GM23338 (cell line): Measurements from ENCODE around the gene AFF3. TPM values are rescaled to one million over a fixed set of nuclear protein-coding genes. Genes with fewer than 3 reads are reported as not detected.

Experiments used
- ATAC-seq: fragments of 200-7000 bp; cut with Tn5 transposase; 3 replicates; pipeline ENCODE4 v1.9.1; 2020
- DNase-seq: peaks from one replicate; pipeline ENCODE4 v3.0.0-alpha.2; 2015; ENCODE audit warnings: low spot score
- H2AFZ ChIP-seq: fragments of 200-600 bp; sonication (generic); 2 replicates; pipeline ENCODE4 v1.8.0; 2016; ENCODE audit warnings: antibody characterized with exemption, mild to moderate bottlenecking, moderate library complexity
- H3F3A ChIP-seq: fragments of 200-600 bp; sonication (generic); replicated peaks from 2 replicates; pipeline ENCODE4 v1.8.0; 2017; ENCODE audit warnings: antibody characterized with exemption, mixed run types, low read depth
- H3K27ac ChIP-seq: fragments of 200-600 bp; sonication (generic); 2 replicates; pipeline ENCODE4 v1.6.1; 2016; ENCODE audit warnings: low read depth
- H3K27me3 ChIP-seq: fragments of 200-600 bp; sonication (generic); 2 replicates; pipeline ENCODE4 v1.8.0; 2016; ENCODE audit warnings: mild to moderate bottlenecking, mixed run types, moderate library complexity; ENCODE audit not compliant: insufficient read depth
- H3K36me3 ChIP-seq: fragments of 200-600 bp; sonication (generic); 2 replicates; pipeline ENCODE4 v1.8.0; 2016; ENCODE audit warnings: mild to moderate bottlenecking; ENCODE audit not compliant: insufficient read depth
- H3K4me1 ChIP-seq: fragments of 200-600 bp; sonication (generic); 2 replicates; pipeline ENCODE4 v1.8.0; 2016; ENCODE audit warnings: mild to moderate bottlenecking, moderate library complexity; ENCODE audit not compliant: insufficient read depth
- H3K4me2 ChIP-seq: fragments of 200-600 bp; sonication (generic); 2 replicates; pipeline ENCODE4 v1.7.1; 2017; ENCODE audit warnings: mixed run types
- H3K4me3 ChIP-seq: fragments of 200-600 bp; sonication (generic); 2 replicates; pipeline ENCODE4 v1.6.1; 2016; ENCODE audit warnings: mixed run types
- H3K79me2 ChIP-seq: fragments of 200-600 bp; sonication (generic); replicated peaks from 2 replicates; pipeline ENCODE4 v1.8.0; 2017; ENCODE audit warnings: mild to moderate bottlenecking; ENCODE audit not compliant: insufficient read depth
- H3K9me2 ChIP-seq: fragments of 200-600 bp; sonication (generic); 2 replicates; pipeline ENCODE4 v1.8.0; 2017; ENCODE audit not compliant: insufficient read depth
- H4K20me1 ChIP-seq: fragments of 200-600 bp; sonication (generic); replicated peaks from 2 replicates; pipeline ENCODE4 v1.8.0; 2017; ENCODE audit warnings: mild to moderate bottlenecking; ENCODE audit not compliant: insufficient read depth
- H3K27ac Mint-ChIP-seq: 2 replicates; pipeline ENCODE4 v1.8.0; 2020; ENCODE audit warnings: inconsistent platforms, mild to moderate bottlenecking, moderate library complexity, mixed read lengths
- H3K27me3 Mint-ChIP-seq: 3 replicates; pipeline ENCODE4 v1.8.0; 2022; ENCODE audit warnings: low read depth, mild to moderate bottlenecking, moderate library complexity, mixed read lengths, inconsistent platforms; ENCODE audit not compliant: insufficient read depth, poor library complexity
- H3K36me3 Mint-ChIP-seq: 3 replicates; pipeline ENCODE4 v1.8.0; 2021; ENCODE audit warnings: low read depth, mild to moderate bottlenecking, inconsistent platforms, moderate library complexity, mixed read lengths
- H3K4me1 Mint-ChIP-seq: 3 replicates; pipeline ENCODE4 v1.8.0; 2020; ENCODE audit warnings: mild to moderate bottlenecking, inconsistent platforms, mixed read lengths
- H3K4me3 Mint-ChIP-seq: 3 replicates; pipeline ENCODE4 v1.8.0; 2021; ENCODE audit warnings: moderate library complexity, mild to moderate bottlenecking, inconsistent platforms, mixed read lengths
- H3K9me3 Mint-ChIP-seq: 3 replicates; pipeline ENCODE4 v1.8.0; 2020; ENCODE audit warnings: moderate library complexity, mild to moderate bottlenecking, inconsistent platforms, mixed read lengths
- CREB1 ChIP-seq: fragments of 250-450 bp; sonication (Bioruptor Pico); IDR thresholded peaks from 2 replicates; pipeline ENCODE4 v1.5.0; 2020; ENCODE audit warnings: low read depth, mild to moderate bottlenecking, moderate library complexity
- EZH2 ChIP-seq: fragments of 200-600 bp; sonication (generic); IDR thresholded peaks from one replicate; pipeline ENCODE4 v1.8.0; 2017; ENCODE audit warnings: antibody characterized with exemption, mild to moderate bottlenecking, low read depth; ENCODE audit not compliant: unreplicated experiment
- EZH2phosphoT487 ChIP-seq: fragments of 200-600 bp; sonication (generic); IDR thresholded peaks from one replicate; pipeline ENCODE4 v1.8.1; 2018; ENCODE audit warnings: antibody characterized with exemption; ENCODE audit not compliant: unreplicated experiment
- JUNB ChIP-seq: IDR thresholded peaks from one replicate; pipeline ENCODE4 v1.6.1; 2016; ENCODE audit warnings: antibody characterized with exemption; ENCODE audit not compliant: unreplicated experiment
- NANOG ChIP-seq: IDR thresholded peaks from 2 replicates; pipeline ENCODE4 v1.6.1; 2016; ENCODE audit warnings: antibody characterized with exemption, borderline replicate concordance
- POLR2AphosphoS5 ChIP-seq: IDR thresholded peaks from 2 replicates; pipeline ENCODE4 v1.6.1; 2016; ENCODE audit warnings: antibody characterized with exemption, low read depth
- STAT1 ChIP-seq: IDR thresholded peaks from one replicate; pipeline ENCODE4 v1.6.1; 2016; ENCODE audit warnings: antibody characterized with exemption; ENCODE audit not compliant: unreplicated experiment
- ZNF114 ChIP-seq: fragments of 250-450 bp; sonication (Bioruptor Pico); IDR thresholded peaks from 2 replicates; pipeline ENCODE4 v1.5.0; 2020; ENCODE audit warnings: mild to moderate bottlenecking, moderate library complexity
- ZNF331 ChIP-seq: fragments of 250-450 bp; sonication (Bioruptor Pico); IDR thresholded peaks from 2 replicates; pipeline ENCODE4 v1.5.0; 2020; ENCODE audit warnings: low read depth, mild to moderate bottlenecking, moderate library complexity
- polyA plus RNA-seq: library from polyadenylated mRNA; unstranded; fragments of >200 nt; fragmentation: Nextera tagmentation; extraction: Ambion mirVana; gene quantifications from 2 replicates; pipeline ENCODE4 v1.2.1, GENCODE V29; 2016
- total RNA-seq: library from RNA; depleted of rRNA; stranded (reverse); fragments of >200 nt; shearing (Covaris generic); gene quantifications from 2 replicates; pipeline ENCODE4 v1.2.3, GENCODE V29; 2014
- TF ChIP-seq, protein P1 (sequence below): IDR thresholded peaks from one replicate; pipeline ENCODE4 v1.6.1; 2018; ENCODE audit warnings: antibody characterized with exemption; ENCODE audit not compliant: unreplicated experiment
- TF ChIP-seq, protein P2 (sequence below): fragments of 250-450 bp; sonication (Bioruptor Pico); IDR thresholded peaks from 2 replicates; pipeline ENCODE4 v1.5.0; 2020; ENCODE audit warnings: mild to moderate bottlenecking, moderate library complexity
- TF ChIP-seq, protein P3 (sequence below), 2 experiments: fragments of 200-600 bp in 1 of 2; sonication (generic) in 1 of 2; conservative IDR thresholded peaks; 2 replicates each; pipeline versions ENCODE4 v1.5.1 to v1.6.1; 2016 to 2017; ENCODE audit warnings: antibody characterized with exemption in 2 of 2, low read depth in 2 of 2, mild to moderate bottlenecking in 2 of 2, moderate library complexity in 1 of 2
- TF ChIP-seq, protein P4 (sequence below): IDR thresholded peaks from 2 replicates; pipeline ENCODE4 v1.6.1; 2016; ENCODE audit warnings: antibody characterized with exemption

AFF3 gene
- total and polyA plus RNA-seq, 2 experiments from 2014 or later, result 0.73 to 1.4 TPM

DNA sequence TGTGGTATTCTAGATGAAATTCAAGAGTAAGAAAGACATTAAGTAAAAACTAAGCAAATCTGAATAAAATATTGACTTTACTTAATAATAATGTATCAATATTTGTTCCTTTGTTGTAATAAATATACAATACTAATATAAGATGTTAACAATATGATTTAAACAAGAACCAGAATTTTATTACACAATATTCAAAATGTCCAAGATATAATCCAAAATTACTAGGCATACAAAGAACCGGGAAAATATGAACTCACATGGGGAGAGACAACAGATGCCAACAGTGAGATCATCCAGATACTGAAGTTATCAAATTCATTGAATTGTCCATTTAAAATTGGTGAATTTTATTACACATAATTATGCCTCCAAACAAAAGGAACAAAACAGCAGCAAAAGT lies 286.3 kb downstream of the AFF3 start:
- H3K27me3 ChIP-seq, result no peaks in the 10 kb centered on the region
- no peaks in the 10 kb centered on the region for H3K36me3 ChIP-seq
- no peaks in the 10 kb centered on the region for H3K9me3 Mint-ChIP-seq
- TF ChIP-seq STAT1, result no peak
- no peak for TF ChIP-seq NANOG
- TF ChIP-seq EZH2, result no peak
- no peak for TF ChIP-seq ZNF114 (CRISPR knock-in tag)
- TF ChIP-seq POLR2AphosphoS5, result no peak
- TF ChIP-seq JUNB, result no peak
- TF ChIP-seq, protein P1, sequence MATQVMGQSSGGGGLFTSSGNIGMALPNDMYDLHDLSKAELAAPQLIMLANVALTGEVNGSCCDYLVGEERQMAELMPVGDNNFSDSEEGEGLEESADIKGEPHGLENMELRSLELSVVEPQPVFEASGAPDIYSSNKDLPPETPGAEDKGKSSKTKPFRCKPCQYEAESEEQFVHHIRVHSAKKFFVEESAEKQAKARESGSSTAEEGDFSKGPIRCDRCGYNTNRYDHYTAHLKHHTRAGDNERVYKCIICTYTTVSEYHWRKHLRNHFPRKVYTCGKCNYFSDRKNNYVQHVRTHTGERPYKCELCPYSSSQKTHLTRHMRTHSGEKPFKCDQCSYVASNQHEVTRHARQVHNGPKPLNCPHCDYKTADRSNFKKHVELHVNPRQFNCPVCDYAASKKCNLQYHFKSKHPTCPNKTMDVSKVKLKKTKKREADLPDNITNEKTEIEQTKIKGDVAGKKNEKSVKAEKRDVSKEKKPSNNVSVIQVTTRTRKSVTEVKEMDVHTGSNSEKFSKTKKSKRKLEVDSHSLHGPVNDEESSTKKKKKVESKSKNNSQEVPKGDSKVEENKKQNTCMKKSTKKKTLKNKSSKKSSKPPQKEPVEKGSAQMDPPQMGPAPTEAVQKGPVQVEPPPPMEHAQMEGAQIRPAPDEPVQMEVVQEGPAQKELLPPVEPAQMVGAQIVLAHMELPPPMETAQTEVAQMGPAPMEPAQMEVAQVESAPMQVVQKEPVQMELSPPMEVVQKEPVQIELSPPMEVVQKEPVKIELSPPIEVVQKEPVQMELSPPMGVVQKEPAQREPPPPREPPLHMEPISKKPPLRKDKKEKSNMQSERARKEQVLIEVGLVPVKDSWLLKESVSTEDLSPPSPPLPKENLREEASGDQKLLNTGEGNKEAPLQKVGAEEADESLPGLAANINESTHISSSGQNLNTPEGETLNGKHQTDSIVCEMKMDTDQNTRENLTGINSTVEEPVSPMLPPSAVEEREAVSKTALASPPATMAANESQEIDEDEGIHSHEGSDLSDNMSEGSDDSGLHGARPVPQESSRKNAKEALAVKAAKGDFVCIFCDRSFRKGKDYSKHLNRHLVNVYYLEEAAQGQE, result no peak
- no peak for TF ChIP-seq EZH2phosphoT487
- TF ChIP-seq CREB1 (CRISPR knock-in tag), result no peak
- TF ChIP-seq, protein P2, sequence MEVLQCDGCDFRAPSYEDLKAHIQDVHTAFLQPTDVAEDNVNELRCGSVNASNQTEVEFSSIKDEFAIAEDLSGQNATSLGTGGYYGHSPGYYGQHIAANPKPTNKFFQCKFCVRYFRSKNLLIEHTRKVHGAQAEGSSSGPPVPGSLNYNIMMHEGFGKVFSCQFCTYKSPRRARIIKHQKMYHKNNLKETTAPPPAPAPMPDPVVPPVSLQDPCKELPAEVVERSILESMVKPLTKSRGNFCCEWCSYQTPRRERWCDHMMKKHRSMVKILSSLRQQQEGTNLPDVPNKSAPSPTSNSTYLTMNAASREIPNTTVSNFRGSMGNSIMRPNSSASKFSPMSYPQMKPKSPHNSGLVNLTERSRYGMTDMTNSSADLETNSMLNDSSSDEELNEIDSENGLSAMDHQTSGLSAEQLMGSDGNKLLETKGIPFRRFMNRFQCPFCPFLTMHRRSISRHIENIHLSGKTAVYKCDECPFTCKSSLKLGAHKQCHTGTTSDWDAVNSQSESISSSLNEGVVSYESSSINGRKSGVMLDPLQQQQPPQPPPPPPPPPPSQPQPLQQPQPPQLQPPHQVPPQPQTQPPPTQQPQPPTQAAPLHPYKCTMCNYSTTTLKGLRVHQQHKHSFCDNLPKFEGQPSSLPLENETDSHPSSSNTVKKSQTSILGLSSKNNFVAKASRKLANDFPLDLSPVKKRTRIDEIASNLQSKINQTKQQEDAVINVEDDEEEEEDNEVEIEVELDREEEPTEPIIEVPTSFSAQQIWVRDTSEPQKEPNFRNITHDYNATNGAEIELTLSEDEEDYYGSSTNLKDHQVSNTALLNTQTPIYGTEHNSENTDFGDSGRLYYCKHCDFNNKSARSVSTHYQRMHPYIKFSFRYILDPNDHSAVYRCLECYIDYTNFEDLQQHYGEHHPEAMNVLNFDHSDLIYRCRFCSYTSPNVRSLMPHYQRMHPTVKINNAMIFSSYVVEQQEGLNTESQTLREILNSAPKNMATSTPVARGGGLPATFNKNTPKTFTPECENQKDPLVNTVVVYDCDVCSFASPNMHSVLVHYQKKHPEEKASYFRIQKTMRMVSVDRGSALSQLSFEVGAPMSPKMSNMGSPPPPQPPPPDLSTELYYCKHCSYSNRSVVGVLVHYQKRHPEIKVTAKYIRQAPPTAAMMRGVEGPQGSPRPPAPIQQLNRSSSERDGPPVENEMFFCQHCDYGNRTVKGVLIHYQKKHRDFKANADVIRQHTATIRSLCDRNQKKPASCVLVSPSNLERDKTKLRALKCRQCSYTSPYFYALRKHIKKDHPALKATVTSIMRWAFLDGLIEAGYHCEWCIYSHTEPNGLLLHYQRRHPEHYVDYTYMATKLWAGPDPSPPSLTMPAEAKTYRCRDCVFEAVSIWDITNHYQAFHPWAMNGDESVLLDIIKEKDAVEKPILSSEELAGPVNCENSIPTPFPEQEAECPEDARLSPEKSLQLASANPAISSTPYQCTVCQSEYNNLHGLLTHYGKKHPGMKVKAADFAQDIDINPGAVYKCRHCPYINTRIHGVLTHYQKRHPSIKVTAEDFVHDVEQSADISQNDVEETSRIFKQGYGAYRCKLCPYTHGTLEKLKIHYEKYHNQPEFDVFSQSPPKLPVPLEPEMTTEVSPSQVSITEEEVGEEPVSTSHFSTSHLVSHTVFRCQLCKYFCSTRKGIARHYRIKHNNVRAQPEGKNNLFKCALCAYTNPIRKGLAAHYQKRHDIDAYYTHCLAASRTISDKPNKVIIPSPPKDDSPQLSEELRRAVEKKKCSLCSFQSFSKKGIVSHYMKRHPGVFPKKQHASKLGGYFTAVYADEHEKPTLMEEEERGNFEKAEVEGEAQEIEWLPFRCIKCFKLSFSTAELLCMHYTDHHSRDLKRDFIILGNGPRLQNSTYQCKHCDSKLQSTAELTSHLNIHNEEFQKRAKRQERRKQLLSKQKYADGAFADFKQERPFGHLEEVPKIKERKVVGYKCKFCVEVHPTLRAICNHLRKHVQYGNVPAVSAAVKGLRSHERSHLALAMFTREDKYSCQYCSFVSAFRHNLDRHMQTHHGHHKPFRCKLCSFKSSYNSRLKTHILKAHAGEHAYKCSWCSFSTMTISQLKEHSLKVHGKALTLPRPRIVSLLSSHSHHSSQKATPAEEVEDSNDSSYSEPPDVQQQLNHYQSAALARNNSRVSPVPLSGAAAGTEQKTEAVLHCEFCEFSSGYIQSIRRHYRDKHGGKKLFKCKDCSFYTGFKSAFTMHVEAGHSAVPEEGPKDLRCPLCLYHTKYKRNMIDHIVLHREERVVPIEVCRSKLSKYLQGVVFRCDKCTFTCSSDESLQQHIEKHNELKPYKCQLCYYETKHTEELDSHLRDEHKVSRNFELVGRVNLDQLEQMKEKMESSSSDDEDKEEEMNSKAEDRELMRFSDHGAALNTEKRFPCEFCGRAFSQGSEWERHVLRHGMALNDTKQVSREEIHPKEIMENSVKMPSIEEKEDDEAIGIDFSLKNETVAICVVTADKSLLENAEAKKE (CRISPR knock-in tag), result no peak
- no peak for TF ChIP-seq ZNF331 (CRISPR knock-in tag)
- TF ChIP-seq, protein P3, sequence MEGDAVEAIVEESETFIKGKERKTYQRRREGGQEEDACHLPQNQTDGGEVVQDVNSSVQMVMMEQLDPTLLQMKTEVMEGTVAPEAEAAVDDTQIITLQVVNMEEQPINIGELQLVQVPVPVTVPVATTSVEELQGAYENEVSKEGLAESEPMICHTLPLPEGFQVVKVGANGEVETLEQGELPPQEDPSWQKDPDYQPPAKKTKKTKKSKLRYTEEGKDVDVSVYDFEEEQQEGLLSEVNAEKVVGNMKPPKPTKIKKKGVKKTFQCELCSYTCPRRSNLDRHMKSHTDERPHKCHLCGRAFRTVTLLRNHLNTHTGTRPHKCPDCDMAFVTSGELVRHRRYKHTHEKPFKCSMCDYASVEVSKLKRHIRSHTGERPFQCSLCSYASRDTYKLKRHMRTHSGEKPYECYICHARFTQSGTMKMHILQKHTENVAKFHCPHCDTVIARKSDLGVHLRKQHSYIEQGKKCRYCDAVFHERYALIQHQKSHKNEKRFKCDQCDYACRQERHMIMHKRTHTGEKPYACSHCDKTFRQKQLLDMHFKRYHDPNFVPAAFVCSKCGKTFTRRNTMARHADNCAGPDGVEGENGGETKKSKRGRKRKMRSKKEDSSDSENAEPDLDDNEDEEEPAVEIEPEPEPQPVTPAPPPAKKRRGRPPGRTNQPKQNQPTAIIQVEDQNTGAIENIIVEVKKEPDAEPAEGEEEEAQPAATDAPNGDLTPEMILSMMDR (conservative IDR thresholded peaks at IDR 0.05; ENCODE audit: low read depth in 2 of 2), result no peak
- TF ChIP-seq, protein P4, sequence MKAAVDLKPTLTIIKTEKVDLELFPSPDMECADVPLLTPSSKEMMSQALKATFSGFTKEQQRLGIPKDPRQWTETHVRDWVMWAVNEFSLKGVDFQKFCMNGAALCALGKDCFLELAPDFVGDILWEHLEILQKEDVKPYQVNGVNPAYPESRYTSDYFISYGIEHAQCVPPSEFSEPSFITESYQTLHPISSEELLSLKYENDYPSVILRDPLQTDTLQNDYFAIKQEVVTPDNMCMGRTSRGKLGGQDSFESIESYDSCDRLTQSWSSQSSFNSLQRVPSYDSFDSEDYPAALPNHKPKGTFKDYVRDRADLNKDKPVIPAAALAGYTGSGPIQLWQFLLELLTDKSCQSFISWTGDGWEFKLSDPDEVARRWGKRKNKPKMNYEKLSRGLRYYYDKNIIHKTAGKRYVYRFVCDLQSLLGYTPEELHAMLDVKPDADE, result no peak
- no peak overlapping the region for H3K4me3 Mint-ChIP-seq
- H3K9me2 ChIP-seq, result no peaks in the 10 kb centered on the region
- H3F3A ChIP-seq, result no peaks in the 10 kb centered on the region
- no peaks in the 10 kb centered on the region for H3K4me1 ChIP-seq
- DNase-seq (no peak), ATAC-seq (no peak)
- H3K27me3 Mint-ChIP-seq, result no peaks in the 10 kb centered on the region
- H3K27ac ChIP-seq, result no peak overlapping the region
- H3K36me3 Mint-ChIP-seq, result no peaks in the 10 kb centered on the region
- H4K20me1 ChIP-seq, result no peaks in the 10 kb centered on the region
- H3K4me1 Mint-ChIP-seq, result no peaks in the 10 kb centered on the region
- no peak overlapping the region for H2AFZ ChIP-seq
- H3K4me3 ChIP-seq, result no peak overlapping the region
- H3K4me2 ChIP-seq, result no peak overlapping the region
- no peaks in the 10 kb centered on the region for H3K79me2 ChIP-seq
- no peak overlapping the region for H3K27ac Mint-ChIP-seq
